Measurements from ENCODE around the gene PFAS.

DNA sequence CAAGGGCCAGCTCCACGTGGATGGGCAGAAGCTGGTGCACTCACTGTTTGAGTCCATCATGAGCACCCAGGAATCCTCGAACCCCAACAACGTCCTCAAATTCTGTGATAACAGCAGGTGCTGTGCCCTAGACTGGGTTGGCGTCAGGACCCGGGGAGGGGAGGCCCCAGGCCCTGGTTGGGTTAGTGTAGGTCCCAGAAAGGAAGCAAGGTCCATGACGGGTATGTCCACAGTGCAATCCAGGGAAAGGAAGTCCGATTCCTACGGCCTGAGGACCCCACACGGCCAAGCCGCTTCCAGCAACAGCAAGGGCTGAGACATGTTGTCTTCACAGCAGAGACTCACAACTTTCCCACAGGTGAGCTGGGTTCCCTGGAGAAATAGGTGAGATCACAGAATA, 7.2 kb downstream of the PFAS start:
- TF ChIP-seq, protein P1, sequence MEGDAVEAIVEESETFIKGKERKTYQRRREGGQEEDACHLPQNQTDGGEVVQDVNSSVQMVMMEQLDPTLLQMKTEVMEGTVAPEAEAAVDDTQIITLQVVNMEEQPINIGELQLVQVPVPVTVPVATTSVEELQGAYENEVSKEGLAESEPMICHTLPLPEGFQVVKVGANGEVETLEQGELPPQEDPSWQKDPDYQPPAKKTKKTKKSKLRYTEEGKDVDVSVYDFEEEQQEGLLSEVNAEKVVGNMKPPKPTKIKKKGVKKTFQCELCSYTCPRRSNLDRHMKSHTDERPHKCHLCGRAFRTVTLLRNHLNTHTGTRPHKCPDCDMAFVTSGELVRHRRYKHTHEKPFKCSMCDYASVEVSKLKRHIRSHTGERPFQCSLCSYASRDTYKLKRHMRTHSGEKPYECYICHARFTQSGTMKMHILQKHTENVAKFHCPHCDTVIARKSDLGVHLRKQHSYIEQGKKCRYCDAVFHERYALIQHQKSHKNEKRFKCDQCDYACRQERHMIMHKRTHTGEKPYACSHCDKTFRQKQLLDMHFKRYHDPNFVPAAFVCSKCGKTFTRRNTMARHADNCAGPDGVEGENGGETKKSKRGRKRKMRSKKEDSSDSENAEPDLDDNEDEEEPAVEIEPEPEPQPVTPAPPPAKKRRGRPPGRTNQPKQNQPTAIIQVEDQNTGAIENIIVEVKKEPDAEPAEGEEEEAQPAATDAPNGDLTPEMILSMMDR (IDR thresholded peaks at IDR 0.05), result no peak
- no peak for TF ChIP-seq POLR2A (IDR thresholded peaks at IDR 0.05)

All from esophagus squamous epithelium (tissue), 4 donors.